ENCODE data around the gene ZFR2.
A peak's percentile ranks its signal among the peaks of the same experiment; 100 is the strongest.
"Not testable (repeated sequence)": the region's sequence is repeated elsewhere in the genome, so short reads cannot be mapped to it uniquely, and the experiment has no call there.

ZFR2 gene

DNA sequence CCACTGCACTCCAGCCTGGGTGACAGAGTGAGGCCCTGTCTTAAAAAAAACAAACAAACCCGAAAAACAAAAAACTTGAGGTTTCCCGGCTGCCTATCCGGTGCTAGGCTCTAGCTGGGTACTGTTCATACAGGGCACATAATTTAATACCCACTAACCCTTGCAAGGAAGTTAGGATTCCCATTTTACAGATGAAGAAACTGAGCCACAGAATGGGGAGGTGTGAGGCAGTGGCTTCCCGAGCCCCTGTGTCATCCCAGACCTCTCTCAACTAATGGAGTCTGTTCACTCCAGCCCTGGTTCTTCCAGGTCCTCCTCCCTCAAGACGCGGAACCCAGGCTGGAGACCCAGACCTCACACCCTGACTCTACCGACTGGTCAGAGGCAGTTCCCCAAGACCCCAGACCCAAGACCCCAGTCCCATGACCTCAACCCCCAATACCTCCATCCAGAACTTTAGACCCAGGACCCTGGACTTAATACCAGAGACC, 107.9 kb downstream of the ZFR2 start:
- no peak for DNase-seq
- peak overlapping the region; percentile 97 for H3K4me2 ChIP-seq (ENCODE audit: low read length, poor library complexity, severe bottlenecking)
- peaks cover 22% of the 10 kb centered on the region for H3K4me1 ChIP-seq (ENCODE audit: control insufficient read depth, insufficient read depth, low read depth, low read length)
- peak overlapping the region in 1 of 2 experiments; percentile 99 for H3K23ac ChIP-seq (ENCODE audit: low read length in 2 of 2)
- H3K4me3 ChIP-seq (ENCODE audit: insufficient read depth in 1 of 2, low read depth in 1 of 2, low read length in 2 of 2) = peak overlapping the region; percentile 95 to 97
- no peak overlapping the region for H2BK5ac ChIP-seq (ENCODE audit: low read depth, low read length, poor library complexity, severe bottlenecking)
- no peak overlapping the region for H2BK12ac ChIP-seq (ENCODE audit: low read length in 2 of 2)
- H3K36me3 ChIP-seq (ENCODE audit: control insufficient read depth in 1 of 2, insufficient read depth in 2 of 2, low read depth in 1 of 2, low read length in 2 of 2) = peaks cover 28 to 37% of the 10 kb centered on the region in 2 experiments
- H3K14ac ChIP-seq (ENCODE audit: low read length in 2 of 2) = peak overlapping the region in 1 of 2 experiments; percentile 82
- H4K91ac ChIP-seq (ENCODE audit: low read length) = no peak overlapping the region
- H3K27me3 ChIP-seq (ENCODE audit: control insufficient read depth in 1 of 2, insufficient read depth in 1 of 2, low read length in 2 of 2) = no peaks in the 10 kb centered on the region
- peak overlapping the region; percentile 82 for H2AK5ac ChIP-seq (ENCODE audit: low read length, severe bottlenecking)
- H2AFZ ChIP-seq (ENCODE audit: low read depth, low read length) = peak overlapping the region; percentile 83
- WGBS = 42% methylated on average over 7 of the region's 7 CpGs
- peaks cover 34% of the 10 kb centered on the region for H3K79me1 ChIP-seq (replicated peaks; ENCODE audit: low read length, poor library complexity, severe bottlenecking)
- peak overlapping the region; percentile 69 for H4K8ac ChIP-seq (ENCODE audit: low read length)
- peak overlapping the region in 1 of 2 experiments; percentile 91 for H3K4ac ChIP-seq (ENCODE audit: low read depth in 1 of 2, low read length in 2 of 2)
- H2BK120ac ChIP-seq (ENCODE audit: low read depth, low read length) = no peak overlapping the region
- H3K9ac ChIP-seq (ENCODE audit: low read length) = peak overlapping the region; percentile 95
- peak overlapping the region in 1 of 2 experiments; percentile 92 for H3K18ac ChIP-seq (ENCODE audit: low read depth in 1 of 2, low read length in 2 of 2)
- H2BK15ac ChIP-seq (ENCODE audit: low read depth, poor library complexity, severe bottlenecking) = peak overlapping the region; percentile 48
- H3K27ac ChIP-seq (ENCODE audit: low read length, poor library complexity, severe bottlenecking) = no peak overlapping the region
- no peaks in the 10 kb centered on the region for H3K9me3 ChIP-seq (ENCODE audit: control insufficient read depth, low read length)

DNA sequence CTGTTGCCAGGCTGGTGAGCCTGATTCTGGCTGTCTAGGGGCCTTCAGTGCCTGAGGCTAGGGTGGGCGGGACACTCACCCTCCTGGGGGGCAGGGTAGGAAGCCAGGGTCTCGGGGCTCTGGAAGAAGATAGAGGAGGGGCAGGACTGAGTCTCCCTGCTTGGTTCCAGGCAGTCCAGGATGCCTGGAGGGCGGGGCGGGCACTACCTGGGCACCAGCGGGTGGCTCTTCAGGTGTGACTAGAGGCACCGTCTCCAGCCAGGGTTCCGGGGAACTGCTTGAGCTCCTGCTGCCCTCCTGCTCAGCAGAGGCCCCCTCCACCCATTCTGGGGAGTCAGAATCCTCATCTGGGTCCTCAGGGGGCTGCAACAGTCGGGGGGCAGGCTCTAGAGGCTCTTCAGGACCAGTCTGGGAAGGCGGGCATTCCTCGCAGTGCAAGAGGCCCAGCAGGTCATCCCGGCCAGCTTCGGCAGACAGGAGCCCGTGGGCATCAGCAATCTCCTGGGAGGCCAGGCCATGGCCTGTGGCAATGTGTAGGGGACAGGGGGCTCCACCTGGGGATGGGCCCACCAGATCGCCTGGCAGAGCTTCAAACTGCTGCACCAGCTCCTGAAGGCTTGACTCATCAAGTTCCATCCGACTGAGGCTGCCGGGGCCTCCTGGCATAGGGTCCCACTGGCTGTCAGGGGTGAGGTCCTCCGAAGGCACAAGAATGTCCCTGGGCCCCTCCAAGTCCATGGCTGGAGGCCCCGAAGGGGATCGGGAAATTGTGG, 109.2 kb downstream of the ZFR2 start:
- H2AK5ac ChIP-seq (ENCODE audit: low read length, severe bottlenecking) = no peak overlapping the region
- no peak overlapping the region for H3K4me2 ChIP-seq (ENCODE audit: low read length, poor library complexity, severe bottlenecking)
- no peak for DNase-seq
- peaks cover 23 to 29% of the 10 kb centered on the region in 2 experiments for H3K36me3 ChIP-seq (ENCODE audit: control insufficient read depth in 1 of 2, insufficient read depth in 2 of 2, low read depth in 1 of 2, low read length in 2 of 2)
- H3K23ac ChIP-seq (ENCODE audit: low read length in 2 of 2) = peak overlapping the region in 1 of 2 experiments; percentile 90
- H3K9ac ChIP-seq (ENCODE audit: low read length) = peak overlapping the region; percentile 95
- H2BK5ac ChIP-seq (ENCODE audit: low read depth, low read length, poor library complexity, severe bottlenecking) = no peak overlapping the region
- no peak overlapping the region for H2BK120ac ChIP-seq (ENCODE audit: low read depth, low read length)
- H3K27ac ChIP-seq (ENCODE audit: low read length, poor library complexity, severe bottlenecking) = no peak overlapping the region
- no peaks in the 10 kb centered on the region for H3K9me3 ChIP-seq (ENCODE audit: control insufficient read depth, low read length)
- H3K14ac ChIP-seq (ENCODE audit: low read length in 2 of 2) = no peak overlapping the region
- no peak overlapping the region for H4K8ac ChIP-seq (ENCODE audit: low read length)
- peaks cover 22% of the 10 kb centered on the region for H3K4me1 ChIP-seq (ENCODE audit: control insufficient read depth, insufficient read depth, low read depth, low read length)
- H2AFZ ChIP-seq (ENCODE audit: low read depth, low read length) = no peak overlapping the region
- no peak overlapping the region for H4K91ac ChIP-seq (ENCODE audit: low read length)
- no peak overlapping the region for H2BK15ac ChIP-seq (ENCODE audit: low read depth, poor library complexity, severe bottlenecking)
- no peak overlapping the region for H3K4ac ChIP-seq (ENCODE audit: low read depth in 1 of 2, low read length in 2 of 2)
- no peak overlapping the region for H3K18ac ChIP-seq (ENCODE audit: low read depth in 1 of 2, low read length in 2 of 2)
- no peak overlapping the region for H3K4me3 ChIP-seq (ENCODE audit: insufficient read depth in 1 of 2, low read depth in 1 of 2, low read length in 2 of 2)
- H2BK12ac ChIP-seq (ENCODE audit: low read length in 2 of 2) = no peak overlapping the region
- H3K79me1 ChIP-seq (replicated peaks; ENCODE audit: low read length, poor library complexity, severe bottlenecking) = peaks cover 38% of the 10 kb centered on the region
- no peaks in the 10 kb centered on the region for H3K27me3 ChIP-seq (ENCODE audit: control insufficient read depth in 1 of 2, insufficient read depth in 1 of 2, low read length in 2 of 2)
- 93% methylated on average over 18 of the region's 19 CpGs for WGBS

DNA sequence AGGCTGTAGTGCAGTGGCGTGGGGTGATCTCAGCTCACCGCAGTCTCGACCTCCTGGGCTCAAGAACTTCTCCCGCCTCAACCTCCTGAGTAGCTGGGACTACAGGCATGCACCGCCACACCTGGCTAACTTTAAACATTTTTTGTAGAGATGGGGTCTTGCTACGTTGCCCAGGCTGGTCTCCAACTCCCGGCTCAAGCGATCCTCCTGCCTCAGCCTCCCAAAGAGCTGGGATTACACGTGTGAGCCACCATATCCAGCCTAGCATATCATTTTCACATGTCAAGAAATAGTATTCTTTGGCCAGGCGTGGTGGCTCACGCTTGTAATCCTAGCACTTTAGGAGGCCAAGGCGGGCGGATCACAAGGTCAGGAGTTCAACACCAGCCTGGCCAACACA, 110.5 kb downstream of the ZFR2 start:
- H2BK12ac ChIP-seq (ENCODE audit: low read length in 2 of 2); DNase-seq; H2AK5ac ChIP-seq (ENCODE audit: low read length, severe bottlenecking); H4K91ac ChIP-seq (ENCODE audit: low read length); H3K4ac ChIP-seq (ENCODE audit: low read depth in 1 of 2, low read length in 2 of 2); H3K9me3 ChIP-seq (ENCODE audit: control insufficient read depth, low read length); H2BK5ac ChIP-seq (ENCODE audit: low read depth, low read length, poor library complexity, severe bottlenecking); H3K27me3 ChIP-seq (ENCODE audit: control insufficient read depth in 1 of 2, insufficient read depth in 1 of 2, low read length in 2 of 2); H3K14ac ChIP-seq (ENCODE audit: low read length in 2 of 2); H3K27ac ChIP-seq (ENCODE audit: low read length, poor library complexity, severe bottlenecking); H3K4me3 ChIP-seq (ENCODE audit: insufficient read depth in 1 of 2, low read depth in 1 of 2, low read length in 2 of 2); H2BK120ac ChIP-seq (ENCODE audit: low read depth, low read length); H4K8ac ChIP-seq (ENCODE audit: low read length); H2BK15ac ChIP-seq (ENCODE audit: low read depth, poor library complexity, severe bottlenecking); H3K9ac ChIP-seq (ENCODE audit: low read length); H3K4me2 ChIP-seq (ENCODE audit: low read length, poor library complexity, severe bottlenecking); H2AFZ ChIP-seq (ENCODE audit: low read depth, low read length); H3K23ac ChIP-seq (ENCODE audit: low read length in 2 of 2); H3K18ac ChIP-seq (ENCODE audit: low read depth in 1 of 2, low read length in 2 of 2): not testable (repeated sequence)
- Histone ChIP-seq H3K4me1 (ENCODE audit: control insufficient read depth, insufficient read depth, low read depth, low read length) (peaks cover 19% of the 10 kb centered on the region), H3K36me3 (ENCODE audit: control insufficient read depth in 1 of 2, insufficient read depth in 2 of 2, low read depth in 1 of 2, low read length in 2 of 2) (peaks cover 23 to 41% of the 10 kb centered on the region in 2 experiments), H3K79me1 (replicated peaks; ENCODE audit: low read length, poor library complexity, severe bottlenecking) (peaks cover 41% of the 10 kb centered on the region)
- 96% methylated on average over 13 of the region's 13 CpGs for WGBS

DNA sequence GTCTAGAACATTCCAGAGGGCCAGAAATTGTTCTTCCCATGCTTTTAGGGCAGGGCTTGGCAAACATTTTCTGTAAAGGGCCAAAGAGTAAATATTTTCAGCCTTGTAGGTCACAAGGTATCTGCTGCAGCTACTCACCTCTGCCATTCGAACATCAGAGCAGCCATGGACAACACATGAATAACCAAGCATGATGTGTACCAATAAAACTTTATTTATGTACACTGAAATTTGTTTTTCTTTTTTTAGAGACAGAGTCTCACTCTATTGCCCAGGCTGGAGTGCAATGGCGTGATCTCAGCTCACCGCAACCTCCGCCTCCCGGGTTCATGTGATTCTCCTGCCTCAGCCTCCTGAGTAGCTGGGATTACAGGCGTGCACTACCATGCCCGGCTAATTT, 111.1 kb downstream of the ZFR2 start:
- H2BK12ac ChIP-seq (ENCODE audit: low read length in 2 of 2); H3K27me3 ChIP-seq (ENCODE audit: control insufficient read depth in 1 of 2, insufficient read depth in 1 of 2, low read length in 2 of 2); H3K4me3 ChIP-seq (ENCODE audit: insufficient read depth in 1 of 2, low read depth in 1 of 2, low read length in 2 of 2); H3K9ac ChIP-seq (ENCODE audit: low read length); H2BK15ac ChIP-seq (ENCODE audit: low read depth, poor library complexity, severe bottlenecking); H3K14ac ChIP-seq (ENCODE audit: low read length in 2 of 2); H3K27ac ChIP-seq (ENCODE audit: low read length, poor library complexity, severe bottlenecking); H4K8ac ChIP-seq (ENCODE audit: low read length); H2BK5ac ChIP-seq (ENCODE audit: low read depth, low read length, poor library complexity, severe bottlenecking); H3K9me3 ChIP-seq (ENCODE audit: control insufficient read depth, low read length); H4K91ac ChIP-seq (ENCODE audit: low read length); H3K4me2 ChIP-seq (ENCODE audit: low read length, poor library complexity, severe bottlenecking); H2BK120ac ChIP-seq (ENCODE audit: low read depth, low read length); H3K4ac ChIP-seq (ENCODE audit: low read depth in 1 of 2, low read length in 2 of 2); DNase-seq; H3K23ac ChIP-seq (ENCODE audit: low read length in 2 of 2); H3K18ac ChIP-seq (ENCODE audit: low read depth in 1 of 2, low read length in 2 of 2); H2AFZ ChIP-seq (ENCODE audit: low read depth, low read length); H2AK5ac ChIP-seq (ENCODE audit: low read length, severe bottlenecking): not testable (repeated sequence)
- peaks cover 38% of the 10 kb centered on the region for H3K79me1 ChIP-seq (replicated peaks; ENCODE audit: low read length, poor library complexity, severe bottlenecking)
- peaks cover 23 to 46% of the 10 kb centered on the region in 2 experiments for H3K36me3 ChIP-seq (ENCODE audit: control insufficient read depth in 1 of 2, insufficient read depth in 2 of 2, low read depth in 1 of 2, low read length in 2 of 2)
- 98% methylated on average over 6 of the region's 7 CpGs for WGBS
- H3K4me1 ChIP-seq (ENCODE audit: control insufficient read depth, insufficient read depth, low read depth, low read length) = peaks cover 19% of the 10 kb centered on the region

Data from mesenchymal stem cell (in vitro differentiated cells and primary cell).